ENCODE results near the gene MYH9.

The MYH9 gene

GRCh38 chr22:36366291-36366708, 21.5 kb downstream of the MYH9 start:
- DNase-seq = no peak

GRCh38 chr22:36365020-36365411, 22.8 kb downstream of the MYH9 start:
- peak; percentile 80 for DNase-seq

DNA sequence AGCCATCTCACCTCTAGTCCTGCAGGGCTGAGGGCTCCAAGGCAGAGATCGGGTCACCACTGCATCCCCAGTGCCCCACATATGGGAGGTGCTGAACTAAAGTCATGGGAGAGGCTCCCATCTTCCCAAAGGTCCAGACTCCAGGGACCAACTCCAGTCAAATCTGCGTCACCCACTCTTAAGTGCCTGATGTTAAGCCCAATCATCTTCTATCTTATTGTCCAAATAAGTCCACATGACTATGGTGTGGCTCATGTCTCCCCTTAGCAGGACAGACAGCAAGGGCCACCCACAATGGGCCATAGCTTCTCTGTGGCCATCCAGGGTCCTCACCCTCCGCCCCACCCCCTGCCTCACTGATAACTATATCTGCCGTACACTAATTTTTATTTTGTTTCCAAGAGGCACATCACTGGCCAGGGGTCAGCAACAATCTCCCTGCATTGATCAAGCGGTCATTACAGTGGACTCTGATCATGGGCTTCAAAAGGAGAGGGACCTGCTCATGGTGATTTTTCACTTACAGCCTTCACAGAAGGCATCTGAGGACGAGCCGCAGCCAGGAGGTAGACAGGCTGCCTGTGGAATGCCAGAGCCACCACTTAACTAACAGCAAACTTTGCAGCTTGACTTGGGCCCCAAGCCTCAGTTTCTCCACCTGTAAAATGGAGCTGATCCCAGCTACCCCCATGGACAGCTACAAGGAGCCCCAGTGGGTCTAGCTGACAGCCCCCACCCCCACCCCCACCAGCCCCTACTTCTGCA, 23.3 kb downstream of the MYH9 start:
- DNase-seq = no peak

DNA sequence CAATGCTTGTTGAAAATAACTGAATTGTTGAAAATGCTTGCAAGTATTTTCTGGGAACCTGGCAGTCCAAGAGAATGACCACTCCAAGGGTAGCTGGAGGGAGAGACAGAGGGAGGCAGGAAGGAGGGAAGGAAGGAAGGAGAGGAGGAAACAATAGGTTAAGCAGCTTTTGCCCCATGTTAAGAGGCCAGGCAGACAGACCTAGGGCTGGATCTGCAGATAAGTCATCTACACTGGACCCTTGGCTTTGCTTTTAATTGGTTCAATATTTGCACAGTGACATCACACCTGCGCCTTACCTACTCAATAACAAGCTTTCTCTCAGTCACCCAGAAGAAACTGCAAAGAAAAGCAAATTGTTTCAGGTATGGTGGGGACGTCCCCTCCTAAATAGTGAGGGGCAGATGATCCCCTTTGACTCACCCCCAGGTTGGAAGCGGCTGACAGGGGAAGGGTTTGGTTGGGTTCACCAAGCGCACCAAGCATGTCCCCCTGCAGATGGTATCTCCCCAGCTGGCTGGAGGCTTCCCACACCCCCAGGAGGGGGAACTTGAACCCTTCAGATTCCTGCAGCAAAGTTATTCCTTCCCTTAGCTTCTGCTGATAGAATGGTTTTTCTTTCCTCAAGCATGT, 24.3 kb downstream of the MYH9 start:
- no peak for DNase-seq

DNA sequence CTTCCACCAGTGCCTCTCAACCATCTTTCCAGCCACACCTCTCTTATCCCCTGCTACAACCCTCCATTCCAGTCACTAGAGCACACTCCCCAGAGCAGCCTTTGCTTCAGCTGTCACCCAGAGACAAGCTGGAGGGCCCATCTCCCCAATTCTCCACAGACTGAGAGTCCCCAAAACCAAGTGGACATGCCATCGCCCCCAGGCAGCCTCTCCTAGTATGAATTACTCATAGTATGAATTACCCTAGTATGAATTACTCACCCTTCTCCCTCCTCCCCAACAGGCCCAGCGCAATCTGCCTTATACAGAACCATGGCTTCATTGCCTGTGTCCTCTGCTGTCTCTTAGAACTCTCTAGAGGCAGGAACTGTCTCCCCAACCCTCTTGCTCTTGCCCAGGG, 24.8 kb downstream of the MYH9 start:
- no peak for DNase-seq

- no peak for DNase-seq
These were observed 25.7 kb downstream of the MYH9 start for GRCh38 chr22:36362075-36362474.

DNA sequence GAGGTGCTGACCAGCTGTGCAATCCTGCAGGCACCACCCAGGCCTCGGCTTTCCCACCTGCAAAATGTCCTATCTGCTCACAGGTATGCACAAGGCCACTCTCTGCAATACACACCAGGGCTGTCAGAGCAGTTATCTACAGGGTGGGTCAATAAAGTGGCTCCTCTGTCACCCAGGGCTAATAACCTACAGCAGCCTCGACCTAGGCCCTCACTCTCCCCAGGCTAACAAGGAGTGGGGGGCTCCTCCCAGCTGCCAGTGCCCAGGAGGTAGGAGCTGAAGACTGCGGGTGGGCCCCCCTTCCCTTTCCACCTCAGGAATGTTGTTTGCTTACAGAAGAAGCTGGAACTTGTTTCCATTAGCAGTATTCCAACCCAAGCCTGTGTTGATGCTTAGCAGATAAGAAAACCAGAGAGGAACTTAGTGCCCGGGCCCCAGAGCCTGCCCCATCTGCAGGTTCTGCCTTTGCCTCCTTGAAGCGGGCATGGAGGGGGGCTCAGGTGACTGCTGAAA, 26.8 kb downstream of the MYH9 start:
- DNase-seq = no peak

GRCh38 chr22:36360011-36360410, 27.8 kb downstream of the MYH9 start:
- DNase-seq = no peak

- no peak for DNase-seq
These were observed 28.2 kb downstream of the MYH9 start for GRCh38 chr22:36359470-36359996.

DNA sequence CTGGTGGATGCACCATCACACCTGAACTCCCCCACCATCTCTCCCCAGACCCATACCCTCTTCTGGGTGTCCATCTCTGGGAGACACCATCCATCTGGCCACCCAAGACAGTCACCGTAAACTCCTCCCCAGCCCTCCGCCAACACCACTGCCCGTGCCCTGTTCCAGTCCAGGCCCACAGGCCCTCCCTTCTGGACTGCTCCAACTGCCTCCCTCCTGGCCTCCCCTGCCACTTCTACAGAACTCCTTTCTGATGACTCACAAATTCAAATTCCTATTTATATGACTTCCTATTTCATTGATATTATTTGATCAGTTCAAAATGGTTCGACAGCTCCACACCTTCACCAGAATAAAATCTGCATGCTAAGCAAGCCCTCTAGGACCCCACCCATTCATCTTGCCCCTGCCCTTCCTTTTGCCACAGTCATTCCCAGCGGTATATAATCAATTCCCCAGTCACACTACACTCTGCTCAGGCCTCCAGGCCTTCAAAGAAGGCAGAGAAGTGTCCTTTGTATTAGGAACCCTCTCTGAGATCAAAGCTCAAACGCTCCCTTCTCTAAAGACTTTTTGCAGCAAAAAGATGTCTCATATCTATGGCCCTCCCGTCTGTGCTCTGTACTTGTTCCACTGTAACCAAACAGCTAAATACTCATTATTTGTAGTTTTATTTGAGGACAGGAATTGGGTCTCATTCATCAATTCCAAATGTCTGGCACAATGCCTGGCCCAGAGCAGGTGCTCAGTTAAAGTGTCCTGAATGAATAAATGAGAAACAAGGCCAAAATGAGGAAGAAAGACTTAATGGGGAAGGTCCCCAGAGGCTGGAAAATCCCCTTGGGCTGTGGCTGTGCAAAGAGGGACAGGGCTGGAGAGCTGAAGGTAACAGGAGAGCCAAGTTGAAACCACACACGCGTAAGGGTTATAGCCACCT, 29.0 kb downstream of the MYH9 start:
- no peak for DNase-seq

GRCh38 chr22:36356708-36357624, 30.8 kb downstream of the MYH9 start:
- DNase-seq = no peak

GRCh38 chr22:36355894-36356293, 31.9 kb downstream of the MYH9 start:
- no peak for DNase-seq

DNA sequence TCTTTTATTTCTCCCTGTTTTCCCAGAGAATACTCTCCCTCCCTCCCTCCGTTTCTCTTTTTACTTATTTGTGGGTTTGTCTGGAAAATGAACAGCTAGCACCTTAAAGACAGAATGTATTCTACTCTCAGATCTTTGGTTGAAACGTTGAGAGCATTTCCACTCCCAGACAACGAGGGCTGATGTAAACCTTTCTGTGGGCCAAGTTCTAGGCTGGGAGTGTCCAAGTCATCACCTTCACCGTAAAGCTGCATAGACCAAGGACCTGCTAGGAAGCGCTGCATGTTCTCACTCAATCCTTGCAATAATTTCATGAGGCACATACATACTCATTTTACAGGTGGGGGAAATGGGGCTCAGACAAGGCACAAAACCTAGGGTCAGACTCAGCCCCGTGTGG, 32.4 kb downstream of the MYH9 start:
- DNase-seq = no peak

DNA sequence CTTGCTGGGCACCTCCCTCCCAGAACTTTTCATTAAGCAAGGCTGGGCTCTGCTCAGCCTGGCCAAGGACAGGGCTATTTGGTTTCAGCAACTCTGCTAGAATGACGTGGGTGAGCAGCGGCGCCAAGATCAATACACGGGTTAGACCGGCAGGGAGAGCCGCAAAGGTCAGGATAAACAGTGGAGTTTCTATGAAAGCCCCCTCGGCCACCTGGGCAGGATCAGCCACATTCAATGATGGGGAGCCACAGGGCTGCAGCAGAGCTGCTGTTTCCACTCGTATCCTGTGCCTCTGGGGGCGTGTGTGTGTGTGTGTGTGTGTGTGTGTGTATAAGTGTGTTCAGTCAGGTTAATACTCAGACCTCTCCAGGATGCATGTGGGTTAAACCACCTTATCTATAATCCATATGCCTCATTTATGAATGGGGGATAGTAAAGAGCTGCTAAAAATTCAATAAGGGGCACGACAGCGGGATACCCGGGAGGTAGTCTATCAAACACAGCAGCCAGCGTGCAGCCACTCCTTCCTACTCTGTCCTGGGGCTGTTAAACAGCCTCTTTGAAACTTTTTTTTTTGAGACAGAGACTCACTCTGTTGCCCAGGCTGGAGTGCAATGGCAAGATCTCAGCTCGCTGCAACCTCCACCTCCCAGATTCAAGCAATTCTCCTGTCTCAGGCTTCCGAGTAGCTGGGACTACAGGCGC, 34.8 kb downstream of the MYH9 start:
- DNase-seq = no peak

- DNase-seq = no peak
These were observed 35.6 kb downstream of the MYH9 start for GRCh38 chr22:36351921-36352802.

GRCh38 chr22:36350751-36351594, 36.8 kb downstream of the MYH9 start:
- no peak for DNase-seq

DNA sequence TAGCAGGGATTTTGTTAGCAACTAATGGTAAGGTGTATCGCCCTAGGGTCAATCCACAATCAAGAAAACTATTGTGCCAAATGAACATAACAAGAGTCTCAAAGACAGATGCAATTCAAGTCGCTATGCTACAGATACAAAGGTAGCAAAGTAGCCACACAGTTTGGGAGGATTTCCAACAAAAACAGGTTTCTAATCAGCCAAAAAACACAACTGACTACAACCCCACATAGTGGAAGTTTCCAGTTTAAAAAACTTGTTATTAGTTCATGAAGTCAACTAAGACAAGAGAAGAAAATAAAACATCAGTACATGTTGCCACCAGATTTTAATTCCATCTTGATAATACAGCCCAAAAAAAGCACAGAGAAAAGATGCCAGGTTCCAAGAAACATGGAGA, 38.0 kb downstream of the MYH9 start:
- DNase-seq = no peak

DNA sequence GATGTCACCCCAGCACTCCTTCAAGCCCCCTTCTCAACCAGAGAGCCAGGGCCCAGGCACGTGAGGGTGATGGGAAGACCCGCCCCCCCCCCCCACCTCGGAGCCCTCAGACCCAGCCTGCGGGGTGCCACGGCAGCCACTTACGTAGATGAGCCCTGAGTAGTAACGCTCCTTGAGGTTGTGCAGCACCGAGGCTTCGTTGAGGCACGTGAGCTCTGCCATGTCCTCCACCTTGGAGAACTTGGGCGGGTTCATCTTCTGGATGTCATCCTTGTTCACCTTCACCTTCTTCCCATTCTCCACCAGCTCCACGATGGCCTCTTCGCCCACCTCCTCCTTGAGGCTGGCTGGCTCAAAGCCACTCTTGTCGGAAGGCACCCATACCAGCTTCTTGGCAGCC, 39.0 kb downstream of the MYH9 start:
- no peak for DNase-seq

DNA sequence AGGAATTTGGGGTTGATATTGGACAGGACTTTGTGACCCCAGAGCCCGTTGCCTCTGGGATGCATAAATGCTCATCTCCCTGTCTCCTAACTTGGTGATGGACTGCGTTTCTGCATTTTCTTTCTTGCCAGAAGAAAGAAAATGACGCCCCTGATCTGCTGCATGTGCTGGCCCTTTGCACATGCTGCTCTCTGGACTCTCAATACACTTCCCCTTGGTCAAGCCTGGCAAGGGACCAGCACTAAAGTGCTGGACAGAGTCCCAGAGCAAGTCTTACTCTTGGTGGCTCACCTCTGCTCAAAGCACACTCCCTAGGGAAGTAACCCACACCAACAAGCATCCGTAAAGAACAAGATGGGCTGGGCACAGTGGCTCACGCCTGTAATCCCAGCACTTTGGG, 40.7 kb downstream of the MYH9 start:
- DNase-seq = no peak
